GM11168 (cell line): ENCODE results near the gene EDDM3A.

Experiments
- in situ Hi-C: fragments of 300-500 bp; cut with MboI; formaldehyde crosslinking; loops from one replicate; pipeline ENCODE4 v1.12.0; 2022; ENCODE audit warnings: low sequenced_read_pairs; ENCODE audit not compliant: unreplicated experiment

The EDDM3A gene

GRCh38 chr14:20775901-20776300 lies 30.2 kb downstream of the EDDM3A start:
- in situ Hi-C loops: no loop called here

GRCh38 chr14:20781803-20782202 lies 36.1 kb downstream of the EDDM3A start:
- in situ Hi-C loops: no loop called here

GRCh38 chr14:20782280-20782890 lies 36.7 kb downstream of the EDDM3A start:
- in situ Hi-C loops: no loop called here

GRCh38 chr14:20787025-20787424 lies 41.3 kb downstream of the EDDM3A start:
- in situ Hi-C loops: no loop called here

GRCh38 chr14:20789230-20789813 lies 43.6 kb downstream of the EDDM3A start:
- in situ Hi-C loops: no loop called here

GRCh38 chr14:20790464-20791116 lies 44.9 kb downstream of the EDDM3A start:
- in situ Hi-C loops: no loop called here

- in situ Hi-C loops: no loop called here
Observed at GRCh38 chr14:20791187-20791586, 45.5 kb downstream of the EDDM3A start.

GRCh38 chr14:20791597-20791996 lies 45.9 kb downstream of the EDDM3A start:
- in situ Hi-C loops: no loop called here

- in situ Hi-C loops: no loop called here
Observed at GRCh38 chr14:20792556-20792955, 46.9 kb downstream of the EDDM3A start.

- in situ Hi-C loops: no loop called here
Observed at GRCh38 chr14:20794644-20795369, 49.1 kb downstream of the EDDM3A start.

GRCh38 chr14:20797164-20797563 lies 51.5 kb downstream of the EDDM3A start:
- in situ Hi-C loops: no loop called here
